ENCODE results near the gene COL9A3.

Gene COL9A3

DNA sequence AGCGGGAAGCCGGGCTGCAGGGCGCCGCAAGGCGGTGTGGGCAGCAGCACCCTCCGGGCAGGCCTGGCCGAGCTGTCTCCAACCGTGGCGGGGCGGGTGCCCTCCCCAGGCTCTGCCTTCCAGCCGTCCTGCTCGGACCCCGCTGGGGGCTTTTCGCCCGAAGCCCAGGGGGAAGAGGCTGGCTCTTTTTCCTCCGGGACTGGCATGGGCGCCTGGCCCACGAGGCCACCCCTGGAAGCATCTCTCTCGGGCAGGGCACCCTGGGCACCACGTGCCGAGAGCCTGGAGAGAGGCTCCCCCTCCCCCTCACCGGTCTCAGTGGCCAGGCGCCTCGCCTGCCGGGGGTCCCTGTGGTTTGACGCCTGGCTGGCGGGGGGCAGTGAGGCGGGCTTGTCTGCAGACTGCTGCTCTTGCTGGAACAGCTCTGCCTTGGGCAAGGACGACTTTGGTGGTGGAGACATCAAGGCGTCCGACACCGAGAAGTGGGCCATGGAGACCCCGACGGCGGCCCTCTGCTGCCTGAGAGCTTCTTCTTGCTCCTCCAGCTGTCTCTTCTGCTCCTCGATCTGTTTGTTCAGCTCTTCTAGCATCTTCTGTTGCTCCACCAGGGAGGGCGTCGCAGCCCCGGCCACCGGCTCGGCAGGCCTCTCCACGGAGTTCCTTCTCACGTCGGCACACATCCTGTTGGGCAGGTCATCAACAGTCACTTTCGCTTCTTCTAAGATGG, 64.2 kb downstream of the COL9A3 start:
- no peak overlapping the region for H2AFZ ChIP-seq (ENCODE audit: low read depth, low read length)
- no peak overlapping the region for H3K9ac ChIP-seq (ENCODE audit: low read length)
- no peaks in the 10 kb centered on the region for H3K27me3 ChIP-seq (ENCODE audit: low read depth, low read length)
- H3K27ac ChIP-seq (ENCODE audit: low read length): no peak overlapping the region
- H3K36me3 ChIP-seq (replicated peaks; ENCODE audit: low read depth, low read length): peaks cover 31% of the 10 kb centered on the region
- H3K79me2 ChIP-seq (ENCODE audit: low read length): 0 out of 2 replicates have a peak, but pooled peaks cover 5% of the 10 kb centered on the region
- peaks cover 22% of the 10 kb centered on the region for H3K4me1 ChIP-seq (ENCODE audit: low read length)
- no peaks in the 10 kb centered on the region for H4K20me1 ChIP-seq (ENCODE audit: insufficient read depth, low read length)
- H3K4me2 ChIP-seq (ENCODE audit: low read length): no peak overlapping the region
- no peaks in the 10 kb centered on the region for H3K9me3 ChIP-seq (ENCODE audit: insufficient read depth, low read length)
- no peak overlapping the region for H3K4me3 ChIP-seq (ENCODE audit: low read length)
- TF ChIP-seq EZH2phosphoT487 (IDR thresholded peaks at IDR 0.05; ENCODE audit: low read depth): no peak

DNA sequence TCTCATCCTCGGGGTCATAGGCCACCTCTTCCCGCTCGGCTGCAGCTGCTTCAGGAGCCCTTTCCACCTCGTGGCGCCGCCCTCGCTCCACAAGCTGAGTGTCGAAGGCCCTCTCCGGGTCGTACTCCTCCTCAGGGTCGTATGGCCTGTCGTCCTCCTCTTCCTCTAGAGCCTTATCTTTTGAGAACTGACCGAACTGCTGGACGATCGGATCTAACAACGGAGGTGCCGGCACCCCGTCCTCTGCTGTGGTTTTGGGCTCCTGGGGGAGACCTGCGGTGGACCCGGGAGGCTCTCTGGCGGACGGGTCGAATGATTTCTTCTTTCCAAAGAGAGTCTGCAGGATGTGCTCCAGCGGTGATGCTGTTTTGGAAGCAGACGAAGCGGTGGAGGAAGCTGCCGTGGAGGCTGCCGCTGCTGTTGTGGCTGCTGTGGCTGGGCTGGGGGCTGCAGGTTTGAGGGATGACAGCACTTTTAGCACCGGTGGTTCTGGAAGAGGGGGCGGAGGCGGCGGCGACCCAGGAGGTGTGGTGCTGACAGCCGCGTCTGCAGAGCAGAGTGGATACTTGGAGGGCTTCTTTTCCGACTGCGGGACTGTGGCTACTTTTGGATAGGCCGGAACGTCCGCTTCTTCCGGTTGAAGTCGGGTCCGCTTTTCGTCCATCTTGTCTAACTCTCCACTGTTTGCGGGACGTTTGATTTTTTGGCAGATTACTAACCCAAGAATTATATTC, 65.0 kb downstream of the COL9A3 start:
- no peak overlapping the region for H2AFZ ChIP-seq (ENCODE audit: low read depth, low read length)

DNA sequence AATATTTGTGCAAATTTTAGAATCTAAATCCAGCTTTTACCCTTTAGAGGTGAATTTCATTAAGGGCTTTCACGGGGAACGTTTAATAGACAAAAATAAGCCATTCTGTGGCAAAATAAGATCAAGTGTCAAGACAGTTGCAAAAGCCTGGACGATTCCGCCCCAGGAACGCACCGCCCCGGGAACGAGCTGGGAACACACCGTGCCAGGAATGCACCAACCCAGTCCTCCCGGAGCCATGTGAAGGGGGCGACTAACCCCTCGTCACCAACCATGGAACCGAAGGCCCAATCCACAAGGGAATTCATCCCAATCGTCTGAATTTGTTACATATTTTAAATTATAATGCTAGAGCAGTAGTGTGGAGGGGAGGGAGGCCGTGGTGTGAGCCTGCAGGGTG, 65.6 kb downstream of the COL9A3 start:
- H3K4me1 ChIP-seq (ENCODE audit: low read length): peaks cover 35% of the 10 kb centered on the region
- no peak overlapping the region for H2AFZ ChIP-seq (ENCODE audit: low read depth, low read length)
- no peak for TF ChIP-seq EZH2phosphoT487 (IDR thresholded peaks at IDR 0.05; ENCODE audit: low read depth)
- TF ChIP-seq, protein P1, sequence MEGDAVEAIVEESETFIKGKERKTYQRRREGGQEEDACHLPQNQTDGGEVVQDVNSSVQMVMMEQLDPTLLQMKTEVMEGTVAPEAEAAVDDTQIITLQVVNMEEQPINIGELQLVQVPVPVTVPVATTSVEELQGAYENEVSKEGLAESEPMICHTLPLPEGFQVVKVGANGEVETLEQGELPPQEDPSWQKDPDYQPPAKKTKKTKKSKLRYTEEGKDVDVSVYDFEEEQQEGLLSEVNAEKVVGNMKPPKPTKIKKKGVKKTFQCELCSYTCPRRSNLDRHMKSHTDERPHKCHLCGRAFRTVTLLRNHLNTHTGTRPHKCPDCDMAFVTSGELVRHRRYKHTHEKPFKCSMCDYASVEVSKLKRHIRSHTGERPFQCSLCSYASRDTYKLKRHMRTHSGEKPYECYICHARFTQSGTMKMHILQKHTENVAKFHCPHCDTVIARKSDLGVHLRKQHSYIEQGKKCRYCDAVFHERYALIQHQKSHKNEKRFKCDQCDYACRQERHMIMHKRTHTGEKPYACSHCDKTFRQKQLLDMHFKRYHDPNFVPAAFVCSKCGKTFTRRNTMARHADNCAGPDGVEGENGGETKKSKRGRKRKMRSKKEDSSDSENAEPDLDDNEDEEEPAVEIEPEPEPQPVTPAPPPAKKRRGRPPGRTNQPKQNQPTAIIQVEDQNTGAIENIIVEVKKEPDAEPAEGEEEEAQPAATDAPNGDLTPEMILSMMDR (IDR thresholded peaks at IDR 0.05; ENCODE audit: low read depth, low read length): no peak
- no peak overlapping the region for H3K27ac ChIP-seq (ENCODE audit: low read length)
- H3K36me3 ChIP-seq (replicated peaks; ENCODE audit: low read depth, low read length): peaks cover 45% of the 10 kb centered on the region
- no peak overlapping the region for H3K4me2 ChIP-seq (ENCODE audit: low read length)
- H3K9me3 ChIP-seq (ENCODE audit: insufficient read depth, low read length): no peaks in the 10 kb centered on the region
- H3K9ac ChIP-seq (ENCODE audit: low read length): no peak overlapping the region
- H3K4me3 ChIP-seq (ENCODE audit: low read length): no peak overlapping the region
- 0 out of 2 replicates have a peak, but pooled peaks cover 5% of the 10 kb centered on the region for H3K79me2 ChIP-seq (ENCODE audit: low read length)
- H3K27me3 ChIP-seq (ENCODE audit: low read depth, low read length): no peaks in the 10 kb centered on the region
- H4K20me1 ChIP-seq (ENCODE audit: insufficient read depth, low read length): no peaks in the 10 kb centered on the region

More for the DNA sequence above, 65.0 kb downstream of the COL9A3 start:
- Histone ChIP-seq H3K36me3 (replicated peaks; ENCODE audit: low read depth, low read length) (peaks cover 39% of the 10 kb centered on the region), H3K27me3 (ENCODE audit: low read depth, low read length) (no peaks in the 10 kb centered on the region), H3K79me2 (ENCODE audit: low read length) (0 out of 2 replicates have a peak, but pooled peaks cover 5% of the 10 kb centered on the region), H3K9ac (ENCODE audit: low read length) (no peak overlapping the region), H4K20me1 (ENCODE audit: insufficient read depth, low read length) (no peaks in the 10 kb centered on the region), H3K9me3 (ENCODE audit: insufficient read depth, low read length) (no peaks in the 10 kb centered on the region), H3K4me1 (ENCODE audit: low read length) (peaks cover 29% of the 10 kb centered on the region), H3K4me3 (ENCODE audit: low read length) (no peak overlapping the region), H3K4me2 (ENCODE audit: low read length) (no peak overlapping the region), H3K27ac (ENCODE audit: low read length) (no peak overlapping the region)
- TF ChIP-seq, protein P1 (IDR thresholded peaks at IDR 0.05; ENCODE audit: low read depth, low read length): no peak
- TF ChIP-seq EZH2phosphoT487 (IDR thresholded peaks at IDR 0.05; ENCODE audit: low read depth): no peak

DNA sequence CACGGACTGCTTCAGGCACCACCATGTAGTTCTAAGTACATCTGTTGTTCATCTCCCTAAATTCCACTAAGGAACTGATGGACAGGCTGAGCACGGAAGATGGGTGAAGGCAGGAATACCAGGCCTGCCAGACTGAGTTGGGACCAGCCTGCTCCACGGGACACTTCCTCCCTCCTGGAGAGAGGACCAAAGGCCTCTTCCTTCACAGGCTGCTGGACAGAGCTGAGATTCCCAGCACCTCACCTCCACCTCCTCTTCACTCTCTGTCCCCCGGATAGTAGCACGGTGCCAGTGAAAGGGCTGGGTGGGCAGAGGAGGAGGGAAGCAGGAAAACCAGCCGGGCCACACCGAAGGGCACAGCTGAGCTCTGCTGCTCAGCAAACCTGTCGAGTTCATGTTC, 67.7 kb downstream of the COL9A3 start:
- Histone ChIP-seq H3K4me2 (ENCODE audit: low read length) (no peak overlapping the region), H3K9me3 (ENCODE audit: insufficient read depth, low read length) (no peaks in the 10 kb centered on the region), H3K27ac (ENCODE audit: low read length) (peak overlapping the region; percentile 81), H4K20me1 (ENCODE audit: insufficient read depth, low read length) (no peaks in the 10 kb centered on the region), H3K79me2 (ENCODE audit: low read length) (0 out of 2 replicates have a peak, but pooled peaks cover 5% of the 10 kb centered on the region), H3K36me3 (replicated peaks; ENCODE audit: low read depth, low read length) (peaks cover 66% of the 10 kb centered on the region), H3K27me3 (ENCODE audit: low read depth, low read length) (no peaks in the 10 kb centered on the region), H2AFZ (ENCODE audit: low read depth, low read length) (no peak overlapping the region), H3K4me3 (ENCODE audit: low read length) (no peak overlapping the region), H3K9ac (ENCODE audit: low read length) (no peak overlapping the region), H3K4me1 (ENCODE audit: low read length) (peaks cover 38% of the 10 kb centered on the region)
- no peak for TF ChIP-seq EZH2phosphoT487 (IDR thresholded peaks at IDR 0.05; ENCODE audit: low read depth)
- TF ChIP-seq, protein P1 (IDR thresholded peaks at IDR 0.05; ENCODE audit: low read depth, low read length): no peak

Measured in OCI-LY3 (cell line).